ENCODE measurements around the gene ZNRF2. TPM values are rescaled to one million over a fixed set of nuclear protein-coding genes. Genes with fewer than 3 reads are reported as not detected.

Gene ZNRF2
- polyA plus RNA-seq, 1 of the 3 experiments (the other 2 are of a cell fraction) = 4.0 TPM

GRCh38 chr7:30379741-30380140 lies 95.3 kb downstream of the ZNRF2 start:
- Histone ChIP-seq H3K9me2 (no peaks in the 10 kb centered on the region), H4K20me1 (ENCODE audit: insufficient read depth) (no peaks in the 10 kb centered on the region), H2AFZ (ENCODE audit: low read depth) (no peak overlapping the region), H3K79me2 (ENCODE audit: insufficient read depth) (no peaks in the 10 kb centered on the region), H3K36me3 (replicated peaks in 1 of 2; ENCODE audit: control insufficient read depth in 1 of 2, insufficient read depth in 2 of 2, low read length in 1 of 2) (no peaks in the 10 kb centered on the region), H3K4me3 (ENCODE audit: low read depth in 2 of 2, low read length in 1 of 2) (no peak overlapping the region), H3F3A (replicated peaks; ENCODE audit: insufficient read depth) (peaks cover 6% of the 10 kb centered on the region), H3K4me2 (no peak overlapping the region), H3K27me3 (ENCODE audit: insufficient read depth) (no peaks in the 10 kb centered on the region), H3K9ac (no peak overlapping the region), H3K4me1 (ENCODE audit: control insufficient read depth in 1 of 2, insufficient read depth in 2 of 2, low read depth in 1 of 2, low read length in 1 of 2) (peaks cover 0 to 4% of the 10 kb centered on the region in 2 experiments; a peak in 1 of 4 replicates), H3K27ac (ENCODE audit: low read depth in 2 of 2, low read length in 1 of 2) (no peak overlapping the region), H3K9me3 (0 out of 2 replicates have a peak, but pooled peaks cover 6% of the 10 kb centered on the region)
- POLR2A ChIA-PET = no interaction called here
- TF ChIP-seq FOXM1 (IDR thresholded peaks at IDR 0.05; ENCODE audit: low read depth) (no peak), SIN3A (IDR thresholded peaks at IDR 0.05; ENCODE audit: borderline replicate concordance, low read depth, low read length) (no peak), USF1 (IDR thresholded peaks at IDR 0.05; ENCODE audit: borderline replicate concordance, low read depth) (no peak), GATA2 (CRISPR knock-in tag; IDR thresholded peaks at IDR 0.05) (no peak), RCOR1 (IDR thresholded peaks at IDR 0.05; ENCODE audit: low read length) (no peak), USF2 (IDR thresholded peaks at IDR 0.05; ENCODE audit: borderline replicate concordance, low read depth, low read length) (no peak), ELF1 (IDR thresholded peaks at IDR 0.05) (no peak), SMC3 (IDR thresholded peaks at IDR 0.05; ENCODE audit: low read depth, low read length) (no peak), RAD21 (IDR thresholded peaks at IDR 0.05; ENCODE audit: low read length) (no peak), MXI1 (IDR thresholded peaks at IDR 0.05; ENCODE audit: low read depth, low read length) (no peak)
- no peak for DNase-seq
- WGBS (ENCODE audit: low lambda C conversion rate) = 74% methylated on average over 4 of the region's 4 CpGs
- CTCF ChIA-PET = interaction anchor here (0.6 kb wide), 1 partner anchor 357 kb away, joined by 3 read pairs; no protein-coding TSS in a partner anchor

GRCh38 chr7:30380294-30380693 lies 95.9 kb downstream of the ZNRF2 start:
- H3K4me2 ChIP-seq = no peak overlapping the region

More at GRCh38 chr7:30380294-30380693, 95.9 kb downstream of the ZNRF2 start:
- H3F3A ChIP-seq (replicated peaks; ENCODE audit: insufficient read depth) = peaks cover 6% of the 10 kb centered on the region
- H3K4me3 ChIP-seq (ENCODE audit: low read depth in 2 of 2, low read length in 1 of 2) = no peak overlapping the region
- H3K4me1 ChIP-seq (ENCODE audit: control insufficient read depth in 1 of 2, insufficient read depth in 2 of 2, low read depth in 1 of 2, low read length in 1 of 2) = peaks cover 0 to 4% of the 10 kb centered on the region in 2 experiments; a peak in 1 of 4 replicates
- H2AFZ ChIP-seq (ENCODE audit: low read depth) = no peak overlapping the region
- TF ChIP-seq USF1 (IDR thresholded peaks at IDR 0.05; ENCODE audit: borderline replicate concordance, low read depth) (no peak), TAF1 (IDR thresholded peaks at IDR 0.05; ENCODE audit: borderline replicate concordance, low read depth, low read length) (no peak), FOSL2 (IDR thresholded peaks at IDR 0.05; ENCODE audit: borderline replicate concordance, low read depth) (no peak), GATA2 (CRISPR knock-in tag; IDR thresholded peaks at IDR 0.05) (no peak), POLR2AphosphoS5 (IDR thresholded peaks at IDR 0.05; ENCODE audit: low read depth, low read length) (no peak), MXI1 (IDR thresholded peaks at IDR 0.05; ENCODE audit: low read depth, low read length) (no peak), SMC3 (IDR thresholded peaks at IDR 0.05; ENCODE audit: low read depth, low read length) (no peak), ZBTB33 (IDR thresholded peaks at IDR 0.05; ENCODE audit: borderline replicate concordance, low read depth) (no peak), JUND (IDR thresholded peaks at IDR 0.05) (no peak), EP300 (IDR thresholded peaks at IDR 0.05; ENCODE audit: borderline replicate concordance in 1 of 2, low read depth in 1 of 2, low read length in 1 of 2) (no peak), MEF2A (IDR thresholded peaks at IDR 0.05; ENCODE audit: borderline replicate concordance, low read depth) (no peak), YY1 (IDR thresholded peaks at IDR 0.05; ENCODE audit: low read depth) (no peak), FOXM1 (IDR thresholded peaks at IDR 0.05; ENCODE audit: low read depth) (no peak)
- ChIA-PET POLR2A (no interaction called here), CTCF (interaction anchor here (0.6 kb wide), 1 partner anchor 356 kb away, joined by 3 read pairs; no protein-coding TSS in a partner anchor)
- no peaks in the 10 kb centered on the region for H3K79me2 ChIP-seq (ENCODE audit: insufficient read depth)
- 0 out of 2 replicates have a peak, but pooled peaks cover 6% of the 10 kb centered on the region for H3K9me3 ChIP-seq
- H3K27ac ChIP-seq (ENCODE audit: low read depth in 2 of 2, low read length in 1 of 2) = no peak overlapping the region
- H4K20me1 ChIP-seq (ENCODE audit: insufficient read depth) = no peaks in the 10 kb centered on the region
- 90% methylated on average over 2 of the region's 2 CpGs for WGBS (ENCODE audit: low lambda C conversion rate)
- no peaks in the 10 kb centered on the region for H3K36me3 ChIP-seq (replicated peaks in 1 of 2; ENCODE audit: control insufficient read depth in 1 of 2, insufficient read depth in 2 of 2, low read length in 1 of 2)
- DNase-seq = no peak
- no peak overlapping the region for H3K9ac ChIP-seq
- H3K9me2 ChIP-seq = no peaks in the 10 kb centered on the region
- H3K27me3 ChIP-seq (ENCODE audit: insufficient read depth) = no peaks in the 10 kb centered on the region
